ENCODE data around the gene AMZ2.

DNA sequence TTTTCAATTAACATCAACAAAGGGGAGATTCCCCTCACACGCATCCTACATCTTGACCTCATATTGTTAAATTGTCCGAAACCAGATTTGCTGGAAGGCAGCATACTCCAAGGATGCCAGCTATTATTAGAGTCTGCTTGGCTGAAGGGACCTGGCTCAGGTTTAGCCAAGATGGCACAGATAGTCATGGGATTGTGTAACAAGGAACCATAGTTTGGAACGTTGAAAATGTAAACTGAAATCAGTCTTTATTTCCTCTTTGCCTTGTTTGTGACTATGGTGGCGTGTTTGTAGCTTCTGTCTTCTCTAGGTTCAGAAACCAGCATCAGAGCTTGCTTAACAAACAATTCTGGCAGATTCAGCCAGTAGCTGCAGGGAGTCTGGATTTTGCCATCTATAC is 49.4 kb downstream of the AMZ2 start:
- TF ChIP-seq, protein P1, sequence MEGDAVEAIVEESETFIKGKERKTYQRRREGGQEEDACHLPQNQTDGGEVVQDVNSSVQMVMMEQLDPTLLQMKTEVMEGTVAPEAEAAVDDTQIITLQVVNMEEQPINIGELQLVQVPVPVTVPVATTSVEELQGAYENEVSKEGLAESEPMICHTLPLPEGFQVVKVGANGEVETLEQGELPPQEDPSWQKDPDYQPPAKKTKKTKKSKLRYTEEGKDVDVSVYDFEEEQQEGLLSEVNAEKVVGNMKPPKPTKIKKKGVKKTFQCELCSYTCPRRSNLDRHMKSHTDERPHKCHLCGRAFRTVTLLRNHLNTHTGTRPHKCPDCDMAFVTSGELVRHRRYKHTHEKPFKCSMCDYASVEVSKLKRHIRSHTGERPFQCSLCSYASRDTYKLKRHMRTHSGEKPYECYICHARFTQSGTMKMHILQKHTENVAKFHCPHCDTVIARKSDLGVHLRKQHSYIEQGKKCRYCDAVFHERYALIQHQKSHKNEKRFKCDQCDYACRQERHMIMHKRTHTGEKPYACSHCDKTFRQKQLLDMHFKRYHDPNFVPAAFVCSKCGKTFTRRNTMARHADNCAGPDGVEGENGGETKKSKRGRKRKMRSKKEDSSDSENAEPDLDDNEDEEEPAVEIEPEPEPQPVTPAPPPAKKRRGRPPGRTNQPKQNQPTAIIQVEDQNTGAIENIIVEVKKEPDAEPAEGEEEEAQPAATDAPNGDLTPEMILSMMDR (conservative IDR thresholded peaks at IDR 0.05) = no peak
- TF ChIP-seq EZH2 (IDR thresholded peaks at IDR 0.05; ENCODE audit: low read depth) = no peak
